Left ventricle myocardium superior (tissue), 1 donor: ENCODE data around the gene NACC2. TPM values are rescaled to one million over a fixed set of nuclear protein-coding genes. Genes with fewer than 3 reads are reported as not detected.

Experiments
- ATAC-seq: fragments of 200-7000 bp; cut with Tn5 transposase; one replicate; pipeline ENCODE4 v1.9.1; 2020; ENCODE audit warnings: mild to moderate bottlenecking, moderate library complexity
- DNase-seq: peaks from one replicate; pipeline ENCODE4 v3.0.0-alpha.2; 2020
- intact Hi-C: fragments of 100-400 bp; cut with micrococcal nuclease; formaldehyde crosslinking; loops from one replicate; pipeline ENCODE4 v1.11.0; 2022
- total RNA-seq: library from RNA; stranded (reverse); fragmentation: NEBNext Ultra II Directional; extraction: Animal tissue kit (Norgen Biotek cat#: 25700); gene quantifications from one replicate; pipeline ENCODE4 v1.2.1, GENCODE V29; 2021
- donor health status: DM: no; HTN: yes; CAD: no; lungs with severe emphysema.

NACC2 gene
- total RNA-seq, 1 donor from 2014 or later = 39.1 TPM

DNA sequence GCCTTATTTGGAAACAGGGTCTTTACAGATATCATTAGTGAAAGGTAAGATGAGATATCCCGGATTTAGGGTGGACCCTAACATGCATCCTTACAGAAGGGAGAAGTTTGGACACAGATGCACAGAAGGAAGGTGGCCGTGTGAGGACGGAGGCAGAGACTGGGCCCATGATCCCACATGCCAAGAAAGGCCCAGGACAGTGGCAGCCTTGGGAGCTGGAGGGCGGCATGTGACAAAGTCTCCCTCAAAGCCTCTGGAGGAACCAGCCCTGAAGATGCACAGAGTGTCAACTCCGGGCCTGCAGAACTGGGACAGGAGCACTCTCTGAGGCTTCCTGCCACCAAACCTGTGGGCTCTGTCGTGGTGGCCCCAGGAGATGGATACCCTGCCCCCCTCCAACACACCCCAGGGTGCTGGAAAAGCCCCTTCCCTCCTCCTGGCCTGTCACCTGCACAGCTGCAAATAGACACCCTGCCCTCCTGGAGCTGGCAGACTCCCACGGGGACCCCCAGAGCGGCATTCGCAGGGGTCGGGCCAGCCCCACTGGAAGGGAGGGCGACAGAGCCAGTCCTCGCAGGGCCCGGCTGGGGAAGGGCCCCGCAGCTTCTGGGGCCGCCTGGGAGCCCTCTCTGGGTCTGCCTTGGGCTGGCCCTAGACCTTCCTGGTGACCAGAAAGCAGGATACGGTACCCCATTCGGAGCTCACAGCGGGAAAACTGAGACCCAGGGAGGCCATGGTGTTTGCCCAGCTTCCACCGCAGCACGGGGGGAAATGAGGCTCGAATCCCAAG is 7.9 kb downstream of the NACC2 start:
- DNase-seq (no peak), ATAC-seq (no peak)
- intact Hi-C loops = no loop called here

DNA sequence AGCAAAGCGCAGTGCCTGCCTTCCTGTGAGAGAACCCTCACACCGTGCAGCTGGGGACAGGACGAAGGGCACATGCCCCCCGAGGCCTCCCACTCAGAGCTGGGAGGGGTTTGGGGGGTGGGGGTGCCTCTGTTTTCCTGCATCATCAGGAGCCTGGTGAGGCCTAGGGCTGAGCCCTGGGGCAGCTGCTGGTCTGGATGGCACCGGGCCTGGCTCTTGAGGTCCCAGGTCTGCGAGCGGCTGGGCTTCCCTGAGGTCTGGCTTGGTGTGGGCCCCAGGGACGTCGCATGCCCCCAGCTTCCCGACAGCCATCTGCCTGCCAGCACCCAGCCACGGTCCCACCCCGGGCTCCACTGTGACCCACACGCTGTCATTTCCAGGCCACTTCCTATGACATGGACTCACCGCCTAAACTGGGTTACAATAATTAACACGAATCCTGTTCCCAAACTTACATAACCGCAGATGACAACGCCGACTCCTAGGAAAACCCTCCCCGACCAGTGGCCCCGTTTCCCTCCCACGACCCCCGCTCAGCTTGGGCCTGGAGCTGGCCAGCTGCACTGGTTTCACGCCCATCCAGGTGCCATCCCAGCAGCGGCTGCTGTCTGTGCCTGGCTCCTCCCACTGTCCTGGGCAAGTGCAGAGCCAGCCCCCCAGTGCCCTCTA is 8.7 kb downstream of the NACC2 start:
- intact Hi-C loops = no loop called here
- peak; percentile 18 for ATAC-seq
- peak; percentile 61 for DNase-seq

DNA sequence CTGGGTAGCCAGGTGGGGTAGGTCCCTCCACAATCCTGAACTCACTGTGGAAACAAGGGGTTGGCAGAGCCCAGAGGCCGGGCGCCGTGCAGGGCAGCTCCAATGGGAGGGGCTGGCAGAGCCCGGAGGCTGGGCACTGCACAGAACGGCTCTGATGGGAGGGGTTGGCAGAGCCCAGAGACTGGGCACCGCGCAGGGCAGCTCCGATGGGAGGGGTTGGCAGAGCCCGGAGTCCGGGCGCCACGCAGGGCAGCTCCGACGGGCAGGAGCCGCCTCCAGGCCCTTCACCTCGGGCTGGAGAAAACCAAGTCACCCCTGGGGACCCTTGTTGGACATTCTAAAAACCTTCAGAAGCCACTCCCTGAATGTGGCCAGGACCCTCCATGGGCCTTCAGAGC is 9.3 kb downstream of the NACC2 start:
- intact Hi-C loops = no loop called here
- peak; percentile 85 for ATAC-seq
- DNase-seq = peak; percentile 87

DNA sequence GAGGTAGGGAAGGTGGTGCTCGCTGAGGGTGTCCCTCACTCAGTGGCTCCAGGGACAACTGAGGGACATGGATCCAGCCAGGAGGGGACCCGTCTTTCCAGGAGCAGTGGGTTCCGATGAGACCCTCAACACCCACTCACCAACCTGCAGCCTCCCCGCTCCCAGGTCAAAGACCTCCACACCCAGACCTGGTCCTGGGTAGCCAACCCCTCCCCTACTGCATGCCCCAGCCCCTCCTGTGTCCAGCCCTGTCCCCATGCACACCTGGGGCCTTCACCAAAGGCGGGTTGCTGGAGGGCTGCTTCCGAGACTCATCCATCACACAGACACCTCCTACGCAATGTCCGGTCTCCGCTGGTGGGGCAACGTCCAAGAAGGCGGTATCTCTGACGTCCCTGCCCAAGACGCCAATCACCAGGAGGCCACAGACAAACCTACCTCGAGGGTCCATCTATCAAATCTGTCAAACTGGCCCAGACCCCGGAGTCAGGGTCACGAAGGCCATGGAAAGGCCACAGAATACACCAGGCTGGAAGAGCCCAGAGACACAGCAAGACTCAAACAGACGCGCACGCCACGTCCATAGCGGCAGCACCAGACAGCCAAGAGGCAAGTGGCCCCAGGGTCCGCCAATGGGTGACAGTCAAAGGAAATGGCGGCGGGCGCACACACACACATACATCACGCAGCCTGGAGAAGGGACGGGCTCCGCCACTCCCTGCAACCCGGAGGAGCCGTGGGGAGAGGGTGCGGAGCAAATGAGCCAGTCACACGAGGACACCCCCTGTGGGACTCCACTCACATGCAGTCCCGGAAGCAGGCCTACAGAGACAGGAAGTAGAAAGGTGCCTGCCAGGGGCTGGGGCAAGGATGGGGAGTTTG is 10.8 kb downstream of the NACC2 start:
- intact Hi-C loops = no loop called here
- DNase-seq = no peak
- no peak for ATAC-seq

DNA sequence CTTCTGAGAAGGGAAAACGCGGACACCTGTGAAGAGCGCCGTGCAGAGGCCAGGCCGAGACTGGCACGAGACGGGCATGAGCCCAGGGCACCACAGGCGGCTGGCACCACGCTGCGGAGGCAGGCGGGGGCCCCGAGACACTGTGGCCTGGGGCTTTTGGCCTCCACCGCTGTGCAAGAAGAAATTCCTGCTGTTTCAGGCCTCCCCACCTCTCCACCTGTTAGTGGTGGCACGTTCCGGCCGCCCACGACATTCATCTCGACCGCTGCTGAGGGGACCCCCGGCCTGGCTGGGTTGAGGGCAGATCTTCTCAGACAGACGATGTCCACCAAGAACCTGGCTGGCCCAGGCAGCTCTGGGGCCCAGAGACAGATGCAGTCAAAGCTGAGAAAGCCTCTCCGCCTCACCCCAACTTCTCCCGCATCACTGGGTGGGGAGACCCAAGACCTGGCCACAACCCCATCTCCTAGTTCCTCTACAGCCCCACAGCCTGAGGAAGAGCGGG is 11.5 kb downstream of the NACC2 start:
- intact Hi-C loops = no loop called here
- ATAC-seq (no peak), DNase-seq (no peak)

DNA sequence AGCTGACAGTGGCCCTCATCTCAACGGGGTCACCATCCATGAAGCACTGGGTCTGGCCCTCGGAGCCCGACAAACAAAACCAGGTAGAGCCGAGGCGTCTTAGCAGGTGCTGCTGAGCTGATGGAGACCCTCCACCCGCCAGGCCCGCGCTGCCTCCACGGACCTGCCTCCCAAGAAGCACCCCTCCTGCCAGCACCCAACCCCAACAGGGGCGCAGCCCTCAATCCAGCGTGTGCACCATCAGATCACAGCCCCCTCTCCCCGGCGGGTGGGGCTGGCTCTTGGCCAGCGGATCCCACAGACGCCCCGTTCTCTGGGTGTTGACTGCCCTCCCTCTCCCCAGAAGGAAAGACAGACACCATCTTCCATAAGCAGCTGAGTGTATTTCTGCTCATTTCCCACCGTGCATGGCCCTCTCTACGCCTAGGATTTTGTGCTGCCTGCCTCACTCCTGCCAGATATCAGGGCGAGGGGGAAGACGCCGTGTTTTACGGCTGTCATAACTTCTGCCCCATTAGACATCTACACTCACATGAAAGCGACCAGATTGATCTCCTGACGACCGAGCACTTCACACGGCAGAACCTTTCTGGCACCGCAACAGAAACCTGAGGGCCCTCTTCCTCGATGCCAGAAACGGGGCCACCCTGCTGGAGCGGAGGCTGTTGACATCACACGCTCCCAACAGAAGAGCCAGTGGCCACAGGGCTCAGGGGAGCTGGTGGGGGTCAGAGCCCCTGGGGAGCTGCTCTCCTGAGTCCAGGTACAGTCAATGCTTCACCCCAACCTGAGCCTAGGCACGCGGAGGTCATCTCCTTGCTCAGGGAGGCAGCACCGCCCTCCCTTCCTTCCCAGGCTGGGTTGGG is 12.4 kb downstream of the NACC2 start:
- intact Hi-C loops = no loop called here
- DNase-seq (peak; percentile 37), ATAC-seq (no peak)

DNA sequence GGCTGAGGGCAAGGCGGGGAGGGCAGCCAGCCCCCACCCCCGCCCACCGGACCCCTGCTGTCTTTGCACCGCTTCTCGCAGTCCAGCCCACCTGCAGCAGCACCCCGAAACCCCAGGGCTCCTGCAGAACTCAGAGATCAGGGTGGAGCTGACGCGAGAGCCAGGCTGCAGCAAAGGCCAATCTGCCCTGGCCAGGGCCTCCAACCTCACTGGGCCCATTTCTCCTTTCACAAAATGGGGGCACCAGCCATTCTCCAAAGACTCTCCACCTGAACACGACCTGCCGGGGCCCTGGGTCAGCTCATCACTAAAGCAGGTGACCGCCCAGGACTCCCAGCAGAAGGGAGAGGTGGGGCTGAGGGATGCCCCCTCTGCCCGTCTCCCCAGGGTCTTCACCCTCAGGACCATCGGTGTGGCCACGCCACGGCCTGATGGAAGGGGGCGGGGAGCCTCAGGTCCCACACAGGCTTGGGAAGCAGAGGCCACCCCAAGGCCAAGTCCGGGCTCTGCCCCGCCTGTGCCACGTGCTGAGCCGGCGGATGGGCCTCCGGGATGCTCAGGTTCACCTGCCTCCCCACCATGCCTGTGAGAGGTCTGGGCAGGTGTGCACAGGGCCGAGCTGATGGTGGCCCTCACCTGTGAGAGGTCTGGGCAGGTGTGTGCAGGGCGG is 13.1 kb downstream of the NACC2 start:
- no peak for DNase-seq
- intact Hi-C loops = no loop called here

DNA sequence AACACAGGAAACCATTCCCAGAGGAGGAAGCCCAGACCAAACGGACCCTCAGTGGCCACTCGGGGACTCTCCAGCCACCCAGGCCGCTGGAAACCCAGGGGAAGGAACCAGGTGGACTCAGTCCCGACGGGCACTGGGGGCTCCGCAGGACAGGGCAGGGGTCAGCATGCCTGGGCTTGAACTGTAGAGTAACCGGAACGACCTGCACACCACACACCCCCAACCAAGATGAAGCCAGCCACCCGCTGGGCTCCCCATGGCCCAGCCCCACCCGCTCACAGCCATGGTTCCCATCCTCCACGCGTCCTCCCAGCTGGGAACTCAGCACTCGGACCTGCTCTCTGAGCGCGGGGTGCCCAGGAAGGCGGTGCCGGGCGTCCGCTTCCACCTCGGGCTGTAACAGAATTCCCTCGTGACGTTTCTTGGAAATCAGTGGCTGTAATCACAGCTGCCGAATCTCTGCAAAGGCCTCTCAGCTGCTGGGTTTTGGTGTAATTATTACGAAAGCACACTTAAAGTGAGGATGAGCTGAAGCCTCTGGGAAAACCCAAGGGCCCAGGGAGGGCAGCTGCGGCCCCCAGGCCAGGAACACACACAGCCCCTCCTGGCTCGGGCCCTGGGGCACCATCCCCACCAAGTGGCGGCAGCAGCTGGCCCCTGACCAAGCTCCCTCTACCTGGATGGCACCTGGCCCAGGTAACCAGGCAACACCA is 13.8 kb downstream of the NACC2 start:
- peak; percentile 65 for DNase-seq
- ATAC-seq = no peak
- intact Hi-C loops = no loop called here

More for the DNA sequence above, 13.1 kb downstream of the NACC2 start:
- no peak for ATAC-seq

DNA sequence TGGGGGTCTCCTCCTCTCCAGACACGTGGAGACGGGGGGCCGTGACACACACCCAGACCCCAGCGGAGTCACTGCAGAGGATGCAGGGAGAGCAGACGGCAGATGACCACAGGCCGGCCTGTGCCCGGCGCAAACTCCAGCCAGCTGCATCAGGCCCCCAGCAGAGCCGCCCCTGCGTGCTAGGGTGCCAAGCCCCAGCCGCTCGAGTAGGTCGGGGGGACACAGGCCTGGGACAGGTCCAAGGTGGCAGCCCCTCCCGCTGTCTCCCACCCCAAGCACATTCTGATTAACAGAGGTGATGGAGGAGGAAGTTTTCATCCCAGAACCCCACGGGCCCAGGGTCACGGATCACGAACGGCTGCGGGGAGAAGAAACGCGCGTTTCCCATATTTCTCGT is 14.4 kb downstream of the NACC2 start:
- no peak for DNase-seq
- no peak for ATAC-seq
- intact Hi-C loops = no loop called here

DNA sequence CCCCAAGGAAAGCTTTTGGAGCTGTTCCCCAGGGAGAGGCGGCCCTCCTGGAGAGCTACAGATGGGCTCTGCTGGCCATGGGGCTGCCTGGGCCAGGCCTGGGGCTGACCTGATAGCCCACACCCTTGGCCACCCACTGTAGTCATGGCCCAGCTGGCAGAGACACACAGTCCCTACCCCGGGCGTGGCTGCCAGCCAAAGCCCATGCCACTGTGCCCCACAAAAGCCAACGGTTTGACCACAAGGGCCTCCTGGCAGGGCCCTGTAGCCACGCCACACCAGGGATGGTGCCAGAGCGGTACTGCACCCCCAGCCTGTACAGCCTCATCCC is 15.2 kb downstream of the NACC2 start:
- ATAC-seq = peak; percentile 38
- DNase-seq = peak; percentile 52
- intact Hi-C loops = no loop called here

DNA sequence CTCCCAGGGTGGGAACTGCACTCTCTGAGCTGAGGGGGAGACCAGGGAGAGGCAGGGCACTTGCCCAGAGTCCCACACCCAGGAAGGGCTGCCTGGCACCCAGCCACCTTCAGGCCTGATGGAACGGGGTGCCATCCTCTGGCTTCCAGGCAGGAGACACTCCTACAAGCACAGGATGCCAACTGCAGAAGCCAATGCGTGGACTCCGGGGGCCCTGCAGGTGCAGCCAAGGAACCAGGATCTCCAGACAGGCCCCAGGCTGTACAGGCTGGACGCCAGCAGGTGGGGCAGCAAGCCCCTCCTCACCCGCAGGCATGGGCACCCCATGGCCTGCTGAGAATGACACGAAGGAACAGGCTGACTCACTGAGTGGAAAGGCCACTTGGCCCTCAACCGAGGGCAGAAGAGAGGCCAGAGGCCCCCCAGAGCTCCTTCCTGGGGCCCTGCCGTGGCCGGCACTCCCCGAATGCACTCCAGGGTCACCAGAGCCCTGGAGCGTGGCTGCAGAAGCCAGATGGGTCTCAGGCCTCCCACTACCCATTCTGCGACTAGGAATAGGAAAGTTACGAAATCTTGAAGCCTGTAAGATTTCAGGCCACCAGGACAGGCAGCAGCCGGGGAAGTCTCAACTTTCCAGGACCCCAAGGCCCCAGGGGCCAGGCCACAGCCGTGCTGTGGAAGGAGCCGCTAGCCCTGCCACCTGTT is 15.7 kb downstream of the NACC2 start:
- ATAC-seq (peak; percentile 33), DNase-seq (peak; percentile 63)
- intact Hi-C loops = no loop called here

DNA sequence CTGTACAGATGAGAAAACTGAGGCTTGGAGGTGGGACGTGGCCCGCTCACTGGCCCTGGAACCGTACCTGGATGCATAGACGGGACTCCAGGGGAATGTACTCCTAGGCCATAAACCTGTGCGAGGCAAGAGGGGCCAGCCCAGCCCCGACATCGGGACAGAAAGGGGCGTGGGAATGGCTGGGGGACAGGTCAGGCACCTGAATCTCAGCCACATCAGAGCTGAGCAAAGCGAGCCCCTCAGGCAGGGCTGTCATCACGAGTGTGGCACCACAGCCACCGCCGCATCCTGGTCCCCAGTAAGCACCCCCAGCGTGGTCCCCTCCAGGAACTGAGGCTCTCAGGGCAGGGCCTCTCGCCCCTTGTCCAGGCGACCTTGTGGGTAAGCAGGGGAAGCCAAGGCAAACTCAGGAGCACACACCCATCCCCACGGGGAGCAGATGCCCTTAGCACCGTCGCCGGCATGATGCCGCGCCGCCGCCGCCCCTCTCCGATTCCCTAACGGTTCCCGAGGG is 16.5 kb downstream of the NACC2 start:
- intact Hi-C loops = no loop called here
- no peak for ATAC-seq
- peak; percentile 20 for DNase-seq

DNA sequence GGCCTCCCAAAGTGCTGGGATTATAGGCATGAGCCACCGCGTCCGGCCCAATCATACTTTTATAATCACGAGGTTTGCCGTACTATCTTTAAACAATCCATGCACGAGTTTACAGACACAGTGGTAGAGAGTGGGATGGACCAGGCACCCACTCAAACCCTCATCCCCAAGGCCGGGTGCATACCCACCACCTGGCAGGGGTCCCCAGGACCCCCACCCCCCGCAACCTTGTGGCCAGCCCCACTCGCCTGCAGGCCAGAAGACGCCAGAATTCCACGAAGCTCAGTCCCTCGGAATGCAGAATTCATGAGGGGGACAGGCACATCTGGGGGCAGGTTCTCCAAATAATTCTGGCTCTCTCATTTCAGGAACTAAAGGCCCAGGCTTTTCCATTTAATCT is 17.1 kb downstream of the NACC2 start:
- intact Hi-C loops = no loop called here
- ATAC-seq (no peak), DNase-seq (peak; percentile 11)

DNA sequence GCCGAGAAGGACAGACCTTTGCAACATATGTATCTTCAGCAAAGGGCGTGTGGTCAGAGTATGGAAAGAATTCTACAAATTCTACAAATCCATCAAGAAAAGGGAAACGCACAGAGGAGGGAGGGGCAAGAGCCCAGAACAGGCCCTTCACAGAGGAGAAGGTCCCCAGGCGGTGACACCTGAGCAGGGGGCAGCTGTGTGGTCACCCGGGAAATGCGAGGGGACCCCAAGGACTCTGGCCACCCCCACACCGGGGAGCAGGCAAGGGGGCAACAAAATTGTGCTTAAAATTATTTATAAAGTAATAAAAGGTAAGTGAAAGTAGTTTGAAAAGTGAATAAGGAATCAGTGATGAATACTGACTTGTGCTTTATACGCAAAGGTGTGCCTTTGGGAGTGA is 17.6 kb downstream of the NACC2 start:
- no peak for ATAC-seq
- DNase-seq = peak; percentile 7
- intact Hi-C loops = no loop called here

DNA sequence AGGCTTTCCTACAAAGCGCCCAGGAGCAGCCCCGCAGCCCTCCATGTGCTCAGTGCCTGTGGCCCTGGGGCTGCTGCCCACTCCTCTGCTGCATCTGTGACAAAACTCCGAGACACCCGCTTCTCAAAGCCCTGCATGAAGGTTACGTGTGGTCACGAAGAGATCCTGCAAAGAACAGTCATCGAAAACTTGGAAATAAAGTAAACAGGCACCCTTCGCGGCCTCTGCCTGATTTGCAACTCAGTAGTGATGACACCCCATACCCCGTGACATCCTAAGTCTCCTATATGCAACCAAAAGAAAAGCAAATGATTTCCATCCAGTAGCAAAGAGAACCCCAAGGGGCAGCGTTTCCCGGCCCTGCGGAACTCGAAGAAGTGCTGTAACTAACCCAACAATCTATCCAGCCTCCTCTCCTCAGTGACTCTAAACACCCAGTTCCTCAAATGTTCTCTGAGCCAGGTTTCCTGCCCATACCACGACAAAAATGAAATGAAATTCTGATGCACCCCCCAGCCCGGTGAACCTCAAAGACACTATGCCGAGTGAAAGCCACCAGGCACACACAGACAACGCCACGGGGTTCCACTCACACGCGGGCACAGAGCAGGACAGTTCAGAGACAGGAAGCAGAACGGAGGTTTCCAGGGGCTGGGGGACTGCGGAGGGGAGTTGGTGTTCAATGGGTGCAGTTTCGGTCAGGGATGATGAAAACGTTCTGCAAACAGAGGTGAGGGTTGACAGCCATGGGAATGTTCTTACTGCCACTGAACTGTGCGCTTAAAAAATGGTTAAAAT is 19.0 kb downstream of the NACC2 start:
- DNase-seq = peak; percentile 30
- intact Hi-C loops = no loop called here
- ATAC-seq = no peak

DNA sequence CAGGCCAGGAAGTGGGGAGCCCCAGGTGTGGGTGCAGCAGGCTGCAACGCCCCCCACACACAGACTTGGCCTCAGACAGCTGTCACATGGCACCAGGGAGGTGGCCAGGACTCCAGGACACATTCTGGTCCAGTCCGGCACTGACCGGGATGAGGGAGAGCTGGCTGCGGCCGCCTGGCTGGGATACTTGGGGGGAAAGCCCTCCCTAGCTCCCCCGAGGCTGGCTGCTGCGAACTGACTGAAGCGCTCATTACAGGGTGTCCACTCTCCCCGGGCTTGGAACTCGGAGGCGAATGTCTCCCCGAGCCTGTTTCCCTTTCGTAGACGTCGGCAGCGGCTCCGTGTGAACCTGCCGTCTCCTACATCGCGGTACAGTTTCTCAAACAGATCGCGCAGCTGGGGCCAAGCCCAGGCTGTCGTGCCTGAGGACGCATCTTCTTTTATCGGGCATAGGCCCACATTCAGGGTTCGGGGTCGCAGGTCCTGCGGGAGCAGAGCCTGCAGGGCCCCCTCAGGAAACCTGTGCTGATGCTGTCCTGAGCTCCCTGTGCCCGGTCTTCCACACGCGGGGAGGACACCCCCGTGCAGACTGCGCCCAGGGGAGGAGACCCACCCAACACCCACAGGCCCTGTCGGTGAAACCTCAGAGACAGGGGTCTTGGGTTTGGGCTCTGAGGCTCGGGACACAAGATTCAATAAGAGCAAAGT is 19.8 kb downstream of the NACC2 start:
- ATAC-seq (no peak), DNase-seq (peak; percentile 20)
- intact Hi-C loops = no loop called here
